H1 (cell line): ENCODE data around the gene GALP.

Experiments used
- ATF2 ChIP-seq: IDR thresholded peaks from 2 replicates; pipeline ENCODE4 v1.6.1; 2012; ENCODE audit warnings: low read length, inconsistent platforms
- CBX8 ChIP-seq: fragments of 300-800, 300-1000 bp; sonication (generic); IDR thresholded peaks from 2 replicates; pipeline ENCODE4 v1.7.1; 2016; ENCODE audit warnings: low read depth, low read length, borderline replicate concordance
- CEBPB ChIP-seq: IDR thresholded peaks from 2 replicates; pipeline ENCODE4 v1.6.1; 2012; ENCODE audit warnings: low read depth, low read length
- EZH2 ChIP-seq: fragments of 200-600 bp; sonication (generic); IDR thresholded peaks from 2 replicates; pipeline ENCODE4 v1.7.1; 2012; ENCODE audit warnings: low read depth, mild to moderate bottlenecking, moderate library complexity, low read length, inconsistent platforms; ENCODE audit not compliant: severe bottlenecking
- HDAC6 ChIP-seq: IDR thresholded peaks from one replicate; pipeline ENCODE4 v1.7.1; 2012; ENCODE audit warnings: low read depth, mild to moderate bottlenecking, inconsistent platforms, low read length, moderate library complexity
- MAFK ChIP-seq: IDR thresholded peaks from 2 replicates; pipeline ENCODE4 v1.6.1; 2012; ENCODE audit warnings: low read depth, mild to moderate bottlenecking, improper control_type of control experiment, low read length
- POLR2A ChIP-seq, 2 experiments: IDR thresholded peaks; 1 replicate in 1 of 2; 2 replicates in 1 of 2; pipeline ENCODE4 v1.6.1; 2011; ENCODE audit warnings: low read depth in 2 of 2, low read length in 2 of 2, mild to moderate bottlenecking in 2 of 2; ENCODE audit errors: control extremely low read depth in 1 of 2
- POLR2AphosphoS5 ChIP-seq: IDR thresholded peaks from 2 replicates; pipeline ENCODE4 v1.6.1; 2011; ENCODE audit warnings: low read depth, low read length
- RFX5 ChIP-seq: IDR thresholded peaks from 2 replicates; pipeline ENCODE4 v1.6.1; 2011; ENCODE audit warnings: low read depth, low read length, improper control_type of control experiment, borderline replicate concordance
- TF ChIP-seq, protein P1 (sequence below), 3 experiments: IDR thresholded peaks; 1 replicate in 2 of 3; 2 replicates in 1 of 3; pipeline versions ENCODE4 v1.5.1 to v1.6.1; 2011; ENCODE audit warnings: low read length in 3 of 3, mild to moderate bottlenecking in 3 of 3, inconsistent platforms in 2 of 3, low read depth in 1 of 3, moderate library complexity in 1 of 3; ENCODE audit not compliant: insufficient read depth in 1 of 3; ENCODE audit errors: control extremely low read depth in 1 of 3
- TF ChIP-seq, protein P2 (sequence below): IDR thresholded peaks from 2 replicates; pipeline ENCODE4 v1.6.1; 2011; ENCODE audit warnings: low read length, improper control_type of control experiment

DNA sequence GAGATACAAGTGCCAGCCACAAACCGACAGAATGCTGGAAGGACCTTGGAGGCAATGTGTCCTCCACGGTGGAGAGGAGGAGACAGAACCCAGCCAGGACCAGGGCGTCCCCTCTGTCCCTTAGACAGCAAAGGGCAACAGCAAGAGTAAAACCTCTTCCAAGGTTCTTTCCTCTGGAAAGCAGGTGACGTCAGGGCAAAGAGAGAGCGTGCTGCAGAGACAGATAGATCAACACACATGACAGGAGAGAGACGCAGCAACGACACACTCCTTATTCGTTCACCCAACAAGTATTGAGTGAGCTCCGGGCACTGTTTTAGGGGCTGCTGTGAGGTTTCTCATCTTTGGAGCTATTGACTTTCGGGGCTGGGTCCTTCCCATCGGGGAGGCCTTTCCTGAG lies 1.3 kb upstream of the GALP start:
- TF ChIP-seq POLR2A (IDR thresholded peaks at IDR 0.05; ENCODE audit: control extremely low read depth in 1 of 2, low read depth in 2 of 2, low read length in 2 of 2) (no peak), POLR2AphosphoS5 (no peak), HDAC6 (no peak), CBX8 (no peak), EZH2 (no peak), RFX5 (no peak), CEBPB (no peak), ATF2 (no peak), MAFK (no peak)
- TF ChIP-seq, protein P1, sequence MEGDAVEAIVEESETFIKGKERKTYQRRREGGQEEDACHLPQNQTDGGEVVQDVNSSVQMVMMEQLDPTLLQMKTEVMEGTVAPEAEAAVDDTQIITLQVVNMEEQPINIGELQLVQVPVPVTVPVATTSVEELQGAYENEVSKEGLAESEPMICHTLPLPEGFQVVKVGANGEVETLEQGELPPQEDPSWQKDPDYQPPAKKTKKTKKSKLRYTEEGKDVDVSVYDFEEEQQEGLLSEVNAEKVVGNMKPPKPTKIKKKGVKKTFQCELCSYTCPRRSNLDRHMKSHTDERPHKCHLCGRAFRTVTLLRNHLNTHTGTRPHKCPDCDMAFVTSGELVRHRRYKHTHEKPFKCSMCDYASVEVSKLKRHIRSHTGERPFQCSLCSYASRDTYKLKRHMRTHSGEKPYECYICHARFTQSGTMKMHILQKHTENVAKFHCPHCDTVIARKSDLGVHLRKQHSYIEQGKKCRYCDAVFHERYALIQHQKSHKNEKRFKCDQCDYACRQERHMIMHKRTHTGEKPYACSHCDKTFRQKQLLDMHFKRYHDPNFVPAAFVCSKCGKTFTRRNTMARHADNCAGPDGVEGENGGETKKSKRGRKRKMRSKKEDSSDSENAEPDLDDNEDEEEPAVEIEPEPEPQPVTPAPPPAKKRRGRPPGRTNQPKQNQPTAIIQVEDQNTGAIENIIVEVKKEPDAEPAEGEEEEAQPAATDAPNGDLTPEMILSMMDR (IDR thresholded peaks at IDR 0.05; ENCODE audit: control extremely low read depth in 1 of 3, insufficient read depth in 1 of 3, low read depth in 1 of 3, low read length in 3 of 3) = no peak
- TF ChIP-seq, protein P2, sequence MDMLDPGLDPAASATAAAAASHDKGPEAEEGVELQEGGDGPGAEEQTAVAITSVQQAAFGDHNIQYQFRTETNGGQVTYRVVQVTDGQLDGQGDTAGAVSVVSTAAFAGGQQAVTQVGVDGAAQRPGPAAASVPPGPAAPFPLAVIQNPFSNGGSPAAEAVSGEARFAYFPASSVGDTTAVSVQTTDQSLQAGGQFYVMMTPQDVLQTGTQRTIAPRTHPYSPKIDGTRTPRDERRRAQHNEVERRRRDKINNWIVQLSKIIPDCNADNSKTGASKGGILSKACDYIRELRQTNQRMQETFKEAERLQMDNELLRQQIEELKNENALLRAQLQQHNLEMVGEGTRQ = no peak
